ENCODE measurements around the gene PARD3.
"Not testable (repeated sequence)": the region's sequence is repeated elsewhere in the genome, so short reads cannot be mapped to it uniquely, and the experiment has no call there.

PARD3 gene

GRCh38 chr10:34359435-34359813, 455.7 kb downstream of the PARD3 start:
- DNase-seq, result no peak

GRCh38 chr10:34358729-34359434, 456.2 kb downstream of the PARD3 start:
- DNase-seq, result no peak

GRCh38 chr10:34356463-34356862, 458.6 kb downstream of the PARD3 start:
- no peak for DNase-seq

GRCh38 chr10:34353530-34353929, 461.6 kb downstream of the PARD3 start:
- DNase-seq, result not testable (repeated sequence)

GRCh38 chr10:34352599-34353204, 462.4 kb downstream of the PARD3 start:
- not testable (repeated sequence) for DNase-seq

- no peak for DNase-seq
Observed at GRCh38 chr10:34351161-34351560, 463.9 kb downstream of the PARD3 start.

- no peak for DNase-seq
Observed at GRCh38 chr10:34348917-34349485, 466.1 kb downstream of the PARD3 start.

- DNase-seq, result no peak
Observed at GRCh38 chr10:34348021-34348420, 467.1 kb downstream of the PARD3 start.

- no peak for DNase-seq
Observed at GRCh38 chr10:34347131-34347530, 468.0 kb downstream of the PARD3 start.

- no peak for DNase-seq
Observed at GRCh38 chr10:34346516-34347100, 468.5 kb downstream of the PARD3 start.

GRCh38 chr10:34345383-34345782, 469.7 kb downstream of the PARD3 start:
- DNase-seq, result no peak

GRCh38 chr10:34343764-34344163, 471.3 kb downstream of the PARD3 start:
- no peak for DNase-seq

GRCh38 chr10:34341473-34341872, 473.6 kb downstream of the PARD3 start:
- no peak for DNase-seq

GRCh38 chr10:34340934-34341333, 474.2 kb downstream of the PARD3 start:
- no peak for DNase-seq

GRCh38 chr10:34339816-34340553, 475.1 kb downstream of the PARD3 start:
- no peak for DNase-seq

GRCh38 chr10:34337917-34338316, 477.2 kb downstream of the PARD3 start:
- DNase-seq, result no peak

- DNase-seq, result no peak
Observed at GRCh38 chr10:34335960-34336690, 479.0 kb downstream of the PARD3 start.

- DNase-seq, result no peak
Observed at GRCh38 chr10:34334908-34335307, 480.2 kb downstream of the PARD3 start.

- DNase-seq, result no peak
Observed at GRCh38 chr10:34333513-34333912, 481.6 kb downstream of the PARD3 start.

GRCh38 chr10:34327184-34327583, 487.9 kb downstream of the PARD3 start:
- DNase-seq, result no peak

- DNase-seq, result no peak
Observed at GRCh38 chr10:34323192-34323591, 491.9 kb downstream of the PARD3 start.

GRCh38 chr10:34320265-34320664, 494.8 kb downstream of the PARD3 start:
- DNase-seq, result no peak

Data from femur (tissue), 1 donor.